ENCODE results near the gene DNASE1L1.

DNA sequence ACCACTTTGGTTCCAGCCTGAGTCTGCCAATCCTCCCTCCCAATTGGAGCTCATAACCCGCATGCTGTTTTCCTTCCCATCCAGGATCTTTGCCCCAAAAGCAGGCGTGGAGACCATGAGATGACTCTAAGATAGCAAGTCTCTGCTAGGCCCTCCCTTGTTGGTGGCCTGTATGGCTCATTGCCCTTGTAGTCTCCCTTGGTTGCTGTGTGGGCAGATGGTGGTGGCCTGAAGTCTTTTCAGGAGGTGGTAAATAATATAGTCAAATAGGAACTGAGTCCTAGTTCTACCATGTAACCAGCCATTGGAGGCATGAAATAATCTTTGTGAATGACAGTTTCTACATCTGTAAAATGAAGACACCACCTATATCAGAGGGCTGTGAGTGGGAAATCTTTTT lies 20.7 kb upstream of the DNASE1L1 start:
- TF ChIP-seq CTCF (conservative IDR thresholded peaks at IDR 0.05; ENCODE audit: low read length) (no peak), EZH2phosphoT487 (IDR thresholded peaks at IDR 0.05; ENCODE audit: borderline replicate concordance) (no peak)
